ENCODE data around the gene PTPRN2.
"Not testable (repeated sequence)": the region's sequence is repeated elsewhere in the genome, so short reads cannot be mapped to it uniquely, and the experiment has no call there.

Gene PTPRN2

GRCh38 chr7:157597562-157597961 lies 990.1 kb downstream of the PTPRN2 start:
- DNase-seq = no peak

DNA sequence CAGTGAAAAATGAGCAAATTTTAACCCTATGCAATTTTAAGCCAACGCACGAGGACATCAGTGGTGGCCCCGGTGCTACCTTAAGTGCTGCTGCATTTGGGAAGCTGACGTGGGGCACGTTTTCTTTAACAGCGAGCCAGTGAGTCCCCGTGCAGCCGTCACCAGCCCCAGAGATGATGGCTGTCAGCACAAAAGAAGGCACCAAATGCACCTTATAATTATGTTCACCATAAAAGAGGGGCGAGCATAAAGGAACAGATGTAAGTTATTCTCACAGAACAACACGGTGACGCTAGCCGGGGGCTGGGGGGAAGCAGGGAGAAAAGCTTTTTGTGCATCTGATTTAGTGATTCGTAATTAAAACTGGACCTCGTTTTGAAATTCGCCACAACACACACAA lies 990.7 kb downstream of the PTPRN2 start:
- DNase-seq = no peak

DNA sequence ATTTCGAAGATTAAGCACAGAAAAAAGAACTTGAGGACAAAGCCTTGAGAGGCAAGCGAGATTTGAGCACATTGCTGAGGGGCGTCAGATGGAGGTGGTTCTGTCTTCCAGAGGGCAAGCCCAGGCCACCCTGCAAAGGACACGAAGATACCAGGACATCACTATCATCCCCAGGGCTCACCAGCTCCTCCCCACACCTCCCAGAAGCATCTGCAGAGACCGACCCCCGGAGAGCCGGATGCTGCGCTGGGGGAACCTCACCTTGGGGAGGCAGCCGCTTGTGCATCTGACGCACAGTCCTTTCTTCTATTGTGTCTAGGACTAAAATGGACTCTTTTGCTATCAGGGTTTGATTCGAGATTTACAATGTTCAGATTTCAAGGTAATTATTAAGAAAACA lies 991.2 kb downstream of the PTPRN2 start:
- DNase-seq = no peak

- DNase-seq = no peak
These were observed 991.6 kb downstream of the PTPRN2 start for GRCh38 chr7:157596026-157596425.

GRCh38 chr7:157595086-157595855 lies 992.4 kb downstream of the PTPRN2 start:
- DNase-seq = no peak

DNA sequence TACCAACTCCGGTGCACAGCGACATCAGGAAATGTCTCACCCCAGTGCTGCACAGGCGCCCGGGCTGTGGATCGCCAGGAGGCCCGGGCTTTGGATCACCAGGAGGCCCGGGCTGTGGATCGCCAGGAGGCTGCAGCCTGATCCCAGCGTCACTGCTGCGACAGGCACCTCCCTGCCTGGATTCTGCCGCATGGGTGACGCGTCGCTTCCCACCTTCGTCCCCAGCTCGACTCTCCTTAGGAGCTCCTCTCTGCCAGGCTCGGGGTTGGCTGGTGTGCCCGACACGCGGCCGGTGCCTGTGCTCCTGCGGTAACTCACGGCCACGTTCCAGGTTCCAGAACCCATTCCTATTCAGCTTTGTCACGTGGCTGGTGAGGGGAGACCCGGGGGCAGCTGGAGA lies 993.3 kb downstream of the PTPRN2 start:
- DNase-seq = no peak

- DNase-seq = no peak
These were observed 994.1 kb downstream of the PTPRN2 start for GRCh38 chr7:157593541-157593940.

GRCh38 chr7:157592636-157593320 lies 994.8 kb downstream of the PTPRN2 start:
- DNase-seq = not testable (repeated sequence)

DNA sequence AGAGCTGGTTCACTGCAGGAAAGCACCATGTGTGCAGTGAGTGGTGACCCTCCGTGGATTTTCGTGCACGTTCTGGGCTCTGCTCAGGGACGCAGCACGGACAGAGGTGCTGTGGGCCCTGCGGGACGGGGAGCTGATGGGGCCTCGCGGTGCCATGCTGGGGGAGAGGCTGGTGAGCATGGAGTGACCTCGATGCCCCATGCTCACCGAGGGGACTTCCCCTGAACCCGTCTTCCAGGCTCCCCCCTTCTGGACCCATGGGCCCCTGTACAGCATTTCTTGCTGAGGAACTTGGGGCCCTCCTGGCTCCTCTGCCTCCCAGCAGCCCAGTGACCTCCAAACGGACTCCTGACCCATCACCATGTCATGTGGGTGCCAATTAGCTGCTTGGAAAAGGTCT lies 997.1 kb downstream of the PTPRN2 start:
- no peak for DNase-seq

DNA sequence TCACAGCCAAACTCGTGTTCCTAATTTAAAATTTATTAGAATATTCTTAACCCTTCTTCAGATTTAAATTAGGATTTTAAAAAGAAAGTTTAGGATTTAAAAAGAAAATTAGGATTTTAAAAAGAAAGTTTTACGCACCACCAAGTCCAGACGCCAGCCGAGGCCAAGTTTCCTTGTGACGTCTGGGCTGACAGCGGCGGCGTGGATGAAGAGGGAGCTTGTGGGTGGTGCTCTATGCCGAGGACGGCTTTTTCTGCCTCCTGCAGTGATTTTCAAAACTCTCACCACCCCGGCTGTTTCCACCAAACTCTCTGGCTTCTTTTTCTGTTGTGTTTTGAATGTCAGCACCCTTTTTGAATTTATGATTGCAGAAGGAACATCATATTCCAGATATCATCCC lies 997.9 kb downstream of the PTPRN2 start:
- DNase-seq = no peak

GRCh38 chr7:157587805-157588560 lies 999.6 kb downstream of the PTPRN2 start:
- DNase-seq = no peak

GRCh38 chr7:157587051-157587804 lies 1000.4 kb downstream of the PTPRN2 start:
- no peak for DNase-seq

DNA sequence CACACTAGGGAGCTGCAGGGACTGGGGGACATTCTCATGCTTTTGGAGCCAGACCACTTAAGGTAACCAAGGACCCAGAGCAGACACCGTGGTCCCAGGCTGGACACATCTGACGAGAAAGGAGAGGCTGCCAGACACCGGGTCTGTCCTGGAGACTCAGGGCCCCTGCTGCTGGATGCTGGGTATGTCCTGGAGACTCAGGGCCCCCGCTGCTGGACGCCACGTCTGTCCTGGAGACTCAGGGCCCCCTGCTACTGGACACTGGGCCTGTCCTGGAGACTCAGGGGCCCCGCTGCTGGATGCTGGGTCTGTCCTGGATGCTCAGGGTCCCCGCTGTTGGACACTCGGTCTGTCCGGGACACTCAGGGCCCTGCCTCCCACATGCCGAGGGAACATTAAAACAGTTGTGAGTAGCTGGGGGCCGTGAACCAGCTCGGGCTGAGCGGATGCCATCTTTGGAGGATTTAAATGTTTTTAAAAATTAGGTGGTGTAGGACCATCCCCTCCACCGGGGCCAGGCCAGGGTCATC lies 1001.1 kb downstream of the PTPRN2 start:
- DNase-seq = no peak

DNA sequence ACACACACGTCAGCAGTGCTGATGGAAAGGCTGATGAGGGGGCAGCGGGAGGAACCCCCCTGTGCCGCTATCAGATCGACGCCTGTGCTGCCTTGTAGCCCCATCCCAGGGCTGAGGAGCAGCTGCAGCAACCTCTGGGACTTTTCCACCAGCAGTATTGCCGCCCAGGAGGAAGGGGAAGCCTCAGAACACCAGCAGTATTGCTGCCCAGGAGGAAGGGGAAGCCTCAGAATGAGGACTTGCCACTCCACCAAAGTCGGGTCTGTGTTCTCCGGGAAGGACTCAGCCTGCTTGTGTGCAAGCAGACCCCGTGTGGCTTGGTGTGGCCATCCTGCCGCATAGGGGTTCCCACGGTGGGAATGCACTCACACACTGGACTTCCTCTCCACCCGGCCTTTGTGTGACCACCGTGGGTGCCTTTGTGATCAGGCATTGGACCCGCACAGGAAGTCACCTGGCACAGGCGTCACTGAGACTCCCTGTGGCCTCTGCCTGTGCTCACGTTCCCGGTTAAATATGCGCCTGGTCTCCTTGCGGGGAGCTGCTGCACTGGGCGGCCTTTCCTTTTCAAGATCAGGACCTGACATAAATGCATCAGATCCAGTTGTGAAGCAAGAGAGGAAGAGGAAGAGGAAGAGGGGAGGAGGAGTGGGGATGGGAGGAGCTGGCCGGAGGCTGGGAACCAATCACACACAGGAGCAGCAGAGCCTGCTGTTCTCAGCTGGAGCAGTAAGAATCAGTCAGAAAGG lies 1002.3 kb downstream of the PTPRN2 start:
- DNase-seq = no peak

GRCh38 chr7:157584420-157584819 lies 1003.2 kb downstream of the PTPRN2 start:
- DNase-seq = no peak

- DNase-seq = no peak
These were observed 1005.9 kb downstream of the PTPRN2 start for GRCh38 chr7:157581740-157582139.

DNA sequence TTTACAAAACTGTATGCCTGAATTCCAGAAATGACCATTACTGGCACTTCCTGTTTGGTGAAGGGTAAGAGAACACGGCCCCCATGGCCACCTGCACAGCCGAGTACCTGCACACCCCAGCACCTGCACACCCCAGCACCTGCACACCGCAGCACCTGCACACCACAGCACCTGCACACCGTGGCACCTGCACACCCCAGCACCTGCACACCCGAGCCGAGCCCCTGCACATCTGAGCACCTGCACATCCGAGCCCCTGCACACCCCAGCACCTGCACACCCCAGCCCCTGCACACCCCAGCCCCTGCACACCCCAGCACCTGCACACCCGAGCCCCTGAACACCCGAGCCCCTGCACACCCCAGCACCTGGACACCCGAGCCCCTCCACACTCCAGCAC lies 1007.3 kb downstream of the PTPRN2 start:
- no peak for DNase-seq

DNA sequence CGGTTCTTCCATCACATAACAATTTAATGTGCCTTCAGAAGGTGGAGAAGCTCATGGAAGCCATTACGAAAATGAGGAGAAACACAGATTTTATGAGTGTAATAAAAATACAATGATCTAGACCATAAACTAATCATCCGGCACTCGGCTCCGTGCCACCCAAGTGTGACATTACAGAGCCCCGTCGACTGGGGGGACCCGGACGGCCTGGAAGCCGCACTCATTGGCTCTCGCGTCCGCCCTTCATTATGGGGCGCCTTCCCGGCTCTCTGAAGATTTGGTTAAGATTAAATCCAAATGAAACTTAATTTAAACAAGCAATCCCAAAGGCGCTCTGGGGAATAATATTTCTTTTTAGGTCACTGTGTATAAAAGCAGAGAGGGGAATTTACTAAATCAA lies 1008.2 kb downstream of the PTPRN2 start:
- no peak for DNase-seq

GRCh38 chr7:157577796-157578339 lies 1009.8 kb downstream of the PTPRN2 start:
- no peak for DNase-seq

GRCh38 chr7:157577061-157577460 lies 1010.6 kb downstream of the PTPRN2 start:
- no peak for DNase-seq

GRCh38 chr7:157576415-157576814 lies 1011.2 kb downstream of the PTPRN2 start:
- DNase-seq = peak; percentile 13

DNA sequence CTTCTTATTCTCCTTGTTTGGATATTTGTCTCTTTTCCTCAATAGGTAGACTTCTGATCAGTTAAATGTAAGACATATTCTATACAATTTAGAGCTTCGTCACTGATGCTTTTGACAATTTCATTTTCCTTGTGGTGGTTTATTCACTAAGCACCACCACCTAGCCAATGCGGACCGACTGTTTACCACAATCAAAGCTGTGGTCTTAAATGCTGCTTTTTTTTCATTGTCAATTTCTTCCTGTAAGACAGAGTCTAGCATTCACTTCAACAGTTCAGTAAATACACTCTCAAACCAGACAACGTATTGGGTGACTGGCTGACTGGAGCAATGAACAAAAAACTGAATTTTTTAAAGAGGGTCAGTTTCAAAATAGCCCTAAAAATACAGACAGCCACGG lies 1011.8 kb downstream of the PTPRN2 start:
- DNase-seq = no peak

Measured in effector CD4-positive, alpha-beta T cell (primary cell).